ENCODE measurements around the gene KRABD2.
"Not testable (repeated sequence)": the region's sequence is repeated elsewhere in the genome, so short reads cannot be mapped to it uniquely, and the experiment has no call there.

The KRABD2 gene

GRCh38 chr17:8383143-8383822, 6.8 kb upstream of the KRABD2 start, which contains the start of gene RPL26:
Gene RPL26, minus strand, starts transcription at chr17:8383193. Its CDS starts 883 bp downstream, at chr17:8382310.
- H3K4me3 ChIP-seq (ENCODE audit: low read depth, low read length): peak within 1 kb of the TSS; percentile 66
- H3K27me3 ChIP-seq (replicated peaks): no peaks in the 10 kb centered on the region
- TF ChIP-seq CTCF (IDR thresholded peaks at IDR 0.05; ENCODE audit: low read depth, low read length, missing control alignments): peak; percentile 89
- peak; percentile 98 for DNase-seq
- H3K36me3 ChIP-seq (replicated peaks): peaks cover 34% of the 10 kb centered on the region
- peak within 1 kb of the TSS; percentile 78 for H3K27ac ChIP-seq
- in situ Hi-C loops (cut with HindIII; ENCODE audit: low pct_ligation_motif_present, low sequenced_read_pairs): no loop called here

- in situ Hi-C loops (cut with HindIII; ENCODE audit: low pct_ligation_motif_present, low sequenced_read_pairs): no loop called here
- Histone ChIP-seq H3K36me3 (replicated peaks) (peaks cover 39% of the 10 kb centered on the region), H3K27me3 (replicated peaks) (no peaks in the 10 kb centered on the region), H3K27ac (peak overlapping the region; percentile 78), H3K4me3 (ENCODE audit: low read depth, low read length) (peak overlapping the region; percentile 66)
- DNase-seq: no peak
- no peak for TF ChIP-seq CTCF (IDR thresholded peaks at IDR 0.05; ENCODE audit: low read depth, low read length, missing control alignments)
Observed at GRCh38 chr17:8382880-8383142, 6.3 kb upstream of the KRABD2 start.

DNA sequence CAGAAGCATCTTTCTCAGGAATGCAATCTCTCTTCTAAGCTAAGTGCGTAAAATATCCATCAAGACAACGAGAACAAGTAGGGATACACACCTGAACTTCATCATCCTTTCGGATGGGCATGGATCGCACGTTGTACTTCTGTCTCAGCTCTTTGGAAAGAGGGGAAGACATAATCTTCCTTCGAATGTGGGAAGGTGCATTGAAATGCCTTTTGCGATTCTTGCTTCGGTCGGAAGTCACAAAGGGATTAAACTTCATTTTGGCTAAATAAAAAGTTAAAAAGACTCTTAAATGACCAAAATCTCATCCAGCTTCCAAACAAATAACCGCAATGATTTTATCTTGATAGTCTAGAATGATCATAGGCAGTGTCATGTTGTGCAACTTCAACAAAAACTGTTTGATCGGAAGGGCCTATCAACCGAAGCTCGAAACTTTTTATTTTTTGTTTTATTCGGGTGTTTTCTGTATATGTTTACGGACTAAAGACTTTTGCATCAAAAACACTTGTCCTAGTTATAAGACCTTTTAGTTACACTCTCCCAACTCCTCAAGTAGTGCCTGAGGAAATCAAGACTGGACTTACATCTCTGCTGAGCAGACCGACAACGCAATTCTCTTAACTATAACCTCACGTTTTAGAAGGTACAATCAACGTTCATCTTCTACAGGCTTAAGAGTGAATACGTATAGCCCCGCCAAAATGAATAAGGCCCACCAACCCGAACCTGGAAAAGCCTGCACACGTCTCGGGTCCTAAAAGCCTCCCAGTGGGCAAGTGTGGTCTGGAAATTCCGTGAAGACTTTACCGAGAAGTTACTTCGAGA, 5.8 kb upstream of the KRABD2 start:
- TF ChIP-seq CTCF (IDR thresholded peaks at IDR 0.05; ENCODE audit: low read depth, low read length, missing control alignments): peak; percentile 8
- peak overlapping the region; percentile 78 for H3K27ac ChIP-seq
- in situ Hi-C loops (cut with HindIII; ENCODE audit: low pct_ligation_motif_present, low sequenced_read_pairs): no loop called here
- H3K4me3 ChIP-seq (ENCODE audit: low read depth, low read length): peak overlapping the region; percentile 66
- H3K27me3 ChIP-seq (replicated peaks): no peaks in the 10 kb centered on the region
- no peak for DNase-seq
- H3K36me3 ChIP-seq (replicated peaks): peaks cover 44% of the 10 kb centered on the region

GRCh38 chr17:8380049-8380448, 3.5 kb upstream of the KRABD2 start:
- TF ChIP-seq CTCF (IDR thresholded peaks at IDR 0.05; ENCODE audit: low read depth, low read length, missing control alignments): no peak
- in situ Hi-C loops (cut with HindIII; ENCODE audit: low pct_ligation_motif_present, low sequenced_read_pairs): no loop called here
- no peaks in the 10 kb centered on the region for H3K27me3 ChIP-seq (replicated peaks)
- DNase-seq: no peak
- peaks cover 50% of the 10 kb centered on the region for H3K36me3 ChIP-seq (replicated peaks)
- no peak overlapping the region for H3K27ac ChIP-seq
- H3K4me3 ChIP-seq (ENCODE audit: low read depth, low read length): no peak overlapping the region

GRCh38 chr17:8378117-8378516, 1.6 kb upstream of the KRABD2 start:
- H3K27ac ChIP-seq; DNase-seq; H3K27me3 ChIP-seq (replicated peaks); in situ Hi-C loops (cut with HindIII; ENCODE audit: low pct_ligation_motif_present, low sequenced_read_pairs); H3K4me3 ChIP-seq (ENCODE audit: low read depth, low read length): not testable (repeated sequence)
- peaks cover 50% of the 10 kb centered on the region for H3K36me3 ChIP-seq (replicated peaks)

GRCh38 chr17:8377422-8377821, 918 bp upstream of the KRABD2 start:
- Histone ChIP-seq H3K27me3 (replicated peaks) (no peaks in the 10 kb centered on the region), H3K4me3 (ENCODE audit: low read depth, low read length) (no peak overlapping the region), H3K27ac (no peak overlapping the region), H3K36me3 (replicated peaks) (peaks cover 50% of the 10 kb centered on the region)
- no peak for DNase-seq
- no peak for TF ChIP-seq CTCF (IDR thresholded peaks at IDR 0.05; ENCODE audit: low read depth, low read length, missing control alignments)
- in situ Hi-C loops (cut with HindIII; ENCODE audit: low pct_ligation_motif_present, low sequenced_read_pairs): no loop called here

Data from brain microvascular endothelial cell (primary cell).